ENCODE data around the gene EPHA2. TPM values are rescaled to one million over a fixed set of nuclear protein-coding genes. Genes with fewer than 3 reads are reported as not detected.

The EPHA2 gene
- total RNA-seq, 2 experiments from 2014 or later: 0.22 TPM; not detected in 1

DNA sequence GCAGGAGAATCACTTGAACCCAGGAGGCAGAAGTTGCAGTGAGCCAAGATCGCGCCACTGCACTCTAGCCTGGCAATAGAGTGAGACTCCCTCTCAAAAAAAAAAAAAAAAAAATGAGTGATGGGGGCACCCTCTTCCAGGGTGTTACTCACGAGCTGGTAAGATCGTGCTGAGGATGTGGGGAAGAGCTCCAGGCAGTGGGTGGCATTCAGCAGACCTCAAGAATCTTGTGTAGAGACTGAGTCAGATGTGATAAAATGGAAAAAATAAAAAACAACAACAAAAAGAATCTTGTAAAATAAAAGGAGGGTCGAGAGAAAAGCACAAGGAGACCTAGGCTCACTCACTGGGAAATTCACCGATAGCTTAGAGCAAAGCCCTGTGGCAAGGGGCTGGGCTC, 38.5 kb downstream of the EPHA2 start:
- H3K36me3 ChIP-seq (ENCODE audit: insufficient read depth, low read length): no peaks in the 10 kb centered on the region
- Mint-ChIP-seq H3K36me3 (ENCODE audit: low read depth) (no peaks in the 10 kb centered on the region), H3K4me3 (no peak overlapping the region), H3K27me3 (no peaks in the 10 kb centered on the region), H3K27ac (no peak overlapping the region), H3K4me1 (ENCODE audit: low read depth) (no peaks in the 10 kb centered on the region), H3K9me3 (no peaks in the 10 kb centered on the region)
- ChIA-PET CTCF (no interaction called here), POLR2A (no interaction called here)
- ATAC-seq (ENCODE audit: poor library complexity): no peak
- H3K27me3 ChIP-seq (ENCODE audit: control insufficient read depth in 1 of 2, insufficient read depth in 2 of 2, low read length in 2 of 2): peaks cover 0 to 4% of the 10 kb centered on the region in 2 experiments
- no peak for DNase-seq
- H3K4me1 ChIP-seq (ENCODE audit: insufficient read depth, low read length): peaks cover 4% of the 10 kb centered on the region
- H3K27ac ChIP-seq (ENCODE audit: low read depth in 1 of 2, low read length in 2 of 2): no peak overlapping the region
- no peak overlapping the region for H3K4me3 ChIP-seq (ENCODE audit: low read length)
- no peaks in the 10 kb centered on the region for H3K9me3 ChIP-seq (ENCODE audit: control insufficient read depth in 1 of 2, insufficient read depth in 1 of 2, low read length in 2 of 2)
- intact Hi-C loops (cut with DNase I, micrococcal nuclease): no loop called here
- TF ChIP-seq, protein P1, sequence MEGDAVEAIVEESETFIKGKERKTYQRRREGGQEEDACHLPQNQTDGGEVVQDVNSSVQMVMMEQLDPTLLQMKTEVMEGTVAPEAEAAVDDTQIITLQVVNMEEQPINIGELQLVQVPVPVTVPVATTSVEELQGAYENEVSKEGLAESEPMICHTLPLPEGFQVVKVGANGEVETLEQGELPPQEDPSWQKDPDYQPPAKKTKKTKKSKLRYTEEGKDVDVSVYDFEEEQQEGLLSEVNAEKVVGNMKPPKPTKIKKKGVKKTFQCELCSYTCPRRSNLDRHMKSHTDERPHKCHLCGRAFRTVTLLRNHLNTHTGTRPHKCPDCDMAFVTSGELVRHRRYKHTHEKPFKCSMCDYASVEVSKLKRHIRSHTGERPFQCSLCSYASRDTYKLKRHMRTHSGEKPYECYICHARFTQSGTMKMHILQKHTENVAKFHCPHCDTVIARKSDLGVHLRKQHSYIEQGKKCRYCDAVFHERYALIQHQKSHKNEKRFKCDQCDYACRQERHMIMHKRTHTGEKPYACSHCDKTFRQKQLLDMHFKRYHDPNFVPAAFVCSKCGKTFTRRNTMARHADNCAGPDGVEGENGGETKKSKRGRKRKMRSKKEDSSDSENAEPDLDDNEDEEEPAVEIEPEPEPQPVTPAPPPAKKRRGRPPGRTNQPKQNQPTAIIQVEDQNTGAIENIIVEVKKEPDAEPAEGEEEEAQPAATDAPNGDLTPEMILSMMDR (IDR thresholded peaks at IDR 0.05): no peak

DNA sequence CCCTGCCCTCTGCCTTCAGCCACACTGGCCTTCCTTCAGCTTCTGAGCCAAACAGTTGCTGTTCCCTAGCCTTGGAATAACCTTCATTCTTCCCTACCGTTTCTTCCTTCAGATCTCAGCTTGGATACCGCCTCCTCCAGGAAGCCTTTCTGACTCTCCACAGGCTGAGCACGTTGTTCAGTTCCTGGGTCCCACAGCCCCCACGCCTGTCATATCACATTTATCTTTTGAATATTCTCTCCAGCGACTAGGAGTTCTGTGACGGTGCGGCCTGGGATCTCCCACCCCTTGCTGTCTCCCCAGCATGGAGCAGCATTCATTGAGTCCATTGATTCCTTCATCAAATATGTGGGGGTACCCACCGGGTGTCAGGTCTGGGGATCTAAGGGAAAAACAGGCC, 39.2 kb downstream of the EPHA2 start:
- H3K4me3 ChIP-seq (ENCODE audit: low read length): no peak overlapping the region
- peaks cover 0 to 8% of the 10 kb centered on the region in 2 experiments for H3K27me3 ChIP-seq (ENCODE audit: control insufficient read depth in 1 of 2, insufficient read depth in 2 of 2, low read length in 2 of 2)
- H3K4me1 ChIP-seq (ENCODE audit: insufficient read depth, low read length): no peaks in the 10 kb centered on the region
- Mint-ChIP-seq H3K27ac (no peak overlapping the region), H3K27me3 (peaks cover 4% of the 10 kb centered on the region), H3K4me3 (no peak overlapping the region), H3K36me3 (ENCODE audit: low read depth) (no peaks in the 10 kb centered on the region), H3K9me3 (no peaks in the 10 kb centered on the region), H3K4me1 (ENCODE audit: low read depth) (no peaks in the 10 kb centered on the region)
- TF ChIP-seq, protein P1 (IDR thresholded peaks at IDR 0.05): no peak
- ChIA-PET POLR2A (no interaction called here), CTCF (no interaction called here)
- H3K36me3 ChIP-seq (ENCODE audit: insufficient read depth, low read length): no peaks in the 10 kb centered on the region
- intact Hi-C loops (cut with DNase I, micrococcal nuclease): no loop called here
- no peak overlapping the region for H3K27ac ChIP-seq (ENCODE audit: low read depth in 1 of 2, low read length in 2 of 2)
- no peak for ATAC-seq (ENCODE audit: poor library complexity)
- DNase-seq: no peak
- H3K9me3 ChIP-seq (ENCODE audit: control insufficient read depth in 1 of 2, insufficient read depth in 1 of 2, low read length in 2 of 2): no peaks in the 10 kb centered on the region

DNA sequence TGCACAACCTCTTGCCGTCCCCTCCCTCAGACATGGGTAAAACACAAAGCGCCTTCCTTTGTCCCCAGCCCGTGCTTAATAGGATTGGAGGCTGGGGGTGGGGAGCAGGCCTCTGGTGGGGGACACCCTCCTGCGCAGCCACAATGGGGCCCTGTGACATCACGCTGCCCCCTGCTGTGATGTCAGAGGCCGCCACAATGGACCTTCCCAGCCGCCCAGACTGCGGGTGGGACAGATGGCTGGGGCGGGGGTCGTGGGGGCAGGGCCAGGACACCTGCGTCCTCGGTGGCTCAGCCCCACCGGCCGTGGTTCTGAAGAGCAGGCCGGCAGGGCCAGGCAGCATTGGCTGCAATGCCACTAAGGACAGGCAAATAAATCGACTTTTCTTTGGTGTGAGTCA, 39.9 kb downstream of the EPHA2 start:
- no peaks in the 10 kb centered on the region for H3K9me3 Mint-ChIP-seq
- no peaks in the 10 kb centered on the region for H3K36me3 ChIP-seq (ENCODE audit: insufficient read depth, low read length)
- ChIA-PET CTCF (no interaction called here), POLR2A (no interaction called here)
- H3K4me3 ChIP-seq (ENCODE audit: low read length): no peak overlapping the region
- no peak overlapping the region for H3K27ac Mint-ChIP-seq
- H3K4me1 ChIP-seq (ENCODE audit: insufficient read depth, low read length): no peaks in the 10 kb centered on the region
- intact Hi-C loops (cut with DNase I, micrococcal nuclease): no loop called here
- no peak overlapping the region for H3K27ac ChIP-seq (ENCODE audit: low read depth in 1 of 2, low read length in 2 of 2)
- no peak overlapping the region for H3K4me3 Mint-ChIP-seq
- DNase-seq: no peak
- ATAC-seq (ENCODE audit: poor library complexity): no peak
- H3K4me1 Mint-ChIP-seq (ENCODE audit: low read depth): no peaks in the 10 kb centered on the region
- TF ChIP-seq, protein P1 (IDR thresholded peaks at IDR 0.05): no peak
- peaks cover 0 to 8% of the 10 kb centered on the region in 2 experiments for H3K27me3 ChIP-seq (ENCODE audit: control insufficient read depth in 1 of 2, insufficient read depth in 2 of 2, low read length in 2 of 2)
- H3K36me3 Mint-ChIP-seq (ENCODE audit: low read depth): no peaks in the 10 kb centered on the region
- peaks cover 5% of the 10 kb centered on the region for H3K27me3 Mint-ChIP-seq
- H3K9me3 ChIP-seq (ENCODE audit: control insufficient read depth in 1 of 2, insufficient read depth in 1 of 2, low read length in 2 of 2): peaks cover 0 to under 1% of the 10 kb centered on the region in 2 experiments

Measured in CD4-positive, alpha-beta T cell (primary cell).